ENCODE measurements around the gene SUMF1. TPM values are rescaled to one million over a fixed set of nuclear protein-coding genes. Genes with fewer than 3 reads are reported as not detected.

The SUMF1 gene
- total and polyA plus RNA-seq, 2 of the 4 experiments (the other 2 are of a cell fraction) = 26.3 to 38.4 TPM

GRCh38 chr3:4506559-4507023, 39.5 kb upstream of the SUMF1 start:
- CTCF ChIA-PET = interaction anchor here (0.6 to 1.0 kb wide), 3 partner anchors 9 to 155 kb away, joined by 3 to 4 read pairs (median 3); no protein-coding TSS in a partner anchor
- TF ChIP-seq RAD21 (IDR thresholded peaks at IDR 0.05; ENCODE audit: low read length) = no peak

More at GRCh38 chr3:4506559-4507023, 39.5 kb upstream of the SUMF1 start:
- Histone ChIP-seq H3K4ac (ENCODE audit: low read depth, low read length) (no peak overlapping the region), H3K18ac (ENCODE audit: low read depth, low read length) (no peak overlapping the region), H3K4me3 (ENCODE audit: insufficient read depth, low read depth, low read length) (no peak overlapping the region), H4K20me1 (ENCODE audit: insufficient read depth, low read length) (no peaks in the 10 kb centered on the region), H3K36me3 (ENCODE audit: control insufficient read depth, insufficient read depth, low read length) (no peaks in the 10 kb centered on the region), H3K9me1 (ENCODE audit: insufficient read depth, low read length) (no peaks in the 10 kb centered on the region), H3K9me3 (ENCODE audit: control insufficient read depth, insufficient read depth, low read length) (no peaks in the 10 kb centered on the region), H2AFZ (replicated peaks; ENCODE audit: low read length, poor library complexity) (no peak overlapping the region), H2BK120ac (ENCODE audit: low read depth, low read length) (no peak overlapping the region), H2BK20ac (ENCODE audit: low read depth, low read length) (no peak overlapping the region), H3K56ac (ENCODE audit: extremely low read depth, insufficient read depth, low read length) (no peak overlapping the region), H2AK5ac (ENCODE audit: low read depth, low read length) (no peak overlapping the region), H3K4me2 (ENCODE audit: low read depth, low read length) (no peak overlapping the region), H2AK9ac (replicated peaks; ENCODE audit: low read depth, low read length, poor library complexity) (no peak overlapping the region), H2BK5ac (ENCODE audit: low read depth, low read length, poor library complexity, severe bottlenecking) (no peak overlapping the region), H4K5ac (ENCODE audit: low read depth, low read length) (no peak overlapping the region), H3K9ac (ENCODE audit: low read depth, low read length) (no peak overlapping the region), H3K14ac (replicated peaks; ENCODE audit: low read depth, low read length) (no peak overlapping the region), H3K27me3 (ENCODE audit: control insufficient read depth, insufficient read depth, low read length) (no peaks in the 10 kb centered on the region; the same call in 1 of the 2 replicates), H3K23ac (ENCODE audit: low read depth, low read length) (no peak overlapping the region), H4K91ac (ENCODE audit: insufficient read depth, low read depth, low read length) (no peak overlapping the region), H3K79me1 (ENCODE audit: low read depth in 1 of 2, low read length in 2 of 2) (no peaks in the 10 kb centered on the region), H3K27ac (ENCODE audit: insufficient read depth, low read length) (no peak overlapping the region), H3K4me1 (ENCODE audit: control insufficient read depth, insufficient read depth, low read length) (no peaks in the 10 kb centered on the region), H2BK15ac (ENCODE audit: low read depth, low read length) (no peak overlapping the region), H4K8ac (ENCODE audit: low read depth in 2 of 2, low read length in 2 of 2) (no peak overlapping the region)
- no CpG with 5 or more reads among the region's 2 CpGs for WGBS, 2 experiments (ENCODE audit: extremely low coverage in 2 of 2, insufficient read length in 1 of 2)
- dilution Hi-C loops (cut with HindIII; ENCODE audit: low sequenced_read_pairs, unreplicated experiment) (no loop called here), intact Hi-C loops (cut with micrococcal nuclease) (no loop called here), in situ Hi-C loops (cut with MboI; ENCODE audit: low sequenced_read_pairs) (no loop called here)
- POLR2A ChIA-PET (ENCODE audit: unreplicated experiment) = no interaction called here
- ATAC-seq (ENCODE audit: low read depth) (no peak), DNase-seq (no peak)
- BruUV-seq (replicated peaks) = no TSS peak
